ENCODE results near the gene ZNF480. TPM values are rescaled to one million over a fixed set of nuclear protein-coding genes. Genes with fewer than 3 reads are reported as not detected.
A peak's percentile ranks its signal among the peaks of the same experiment; 100 is the strongest.
"Not testable (repeated sequence)": the region's sequence is repeated elsewhere in the genome, so short reads cannot be mapped to it uniquely, and the experiment has no call there.

The ZNF480 gene
- total RNA-seq, 1 experiment from 2014 or later: 11.5 TPM

- ATAC-seq (peak; percentile 62; the same call in 1 of the 2 replicates), DNase-seq (ENCODE audit: low read depth, low spot score) (peak; percentile 16)
- POLR2A ChIA-PET: no interaction called here
- Histone ChIP-seq H3K4me2 (ENCODE audit: low read length) (no peak overlapping the region), H3K36me3 (ENCODE audit: control insufficient read depth in 1 of 2, insufficient read depth in 2 of 2, low read length in 2 of 2) (no peaks in the 10 kb centered on the region), H3K9me3 (ENCODE audit: control insufficient read depth in 1 of 2, insufficient read depth in 1 of 2, low read depth in 1 of 2, low read length in 2 of 2) (peaks cover 0 to 10% of the 10 kb centered on the region in 2 experiments; a peak in 1 of 4 replicates), H3K27ac (ENCODE audit: low read depth, low read length) (no peak overlapping the region), H3K4me1 (ENCODE audit: control insufficient read depth in 1 of 2, insufficient read depth in 2 of 2, low read length in 2 of 2) (no peaks in the 10 kb centered on the region), H4K20me1 (ENCODE audit: insufficient read depth) (no peaks in the 10 kb centered on the region), H3K27me3 (ENCODE audit: insufficient read depth, low read length) (no peaks in the 10 kb centered on the region), H3K9ac (ENCODE audit: low read length) (no peak overlapping the region), H3K4me3 (replicated peaks in 1 of 2; ENCODE audit: low read depth in 1 of 2, low read length in 2 of 2) (no peak overlapping the region), H3K9me2 (ENCODE audit: insufficient read depth) (no peaks in the 10 kb centered on the region), H3K79me2 (ENCODE audit: insufficient read depth, low read length) (no peaks in the 10 kb centered on the region), H2AFZ (ENCODE audit: low read depth, low read length, poor library complexity, severe bottlenecking) (no peak overlapping the region)
- TF ChIP-seq CTCF (IDR thresholded peaks at IDR 0.05 in 2 of 3, conservative IDR thresholded peaks at IDR 0.05 in 1 of 3; ENCODE audit: borderline replicate concordance in 1 of 3, insufficient read depth in 1 of 3, low read depth in 2 of 3, low read length in 2 of 3): peak; percentile 29 to 35 (median 30); a peak in 4 of 6 replicates
- TF ChIP-seq SRF (IDR thresholded peaks at IDR 0.05; ENCODE audit: low read depth): no peak
- TF ChIP-seq POLR2A (IDR thresholded peaks at IDR 0.05; ENCODE audit: borderline replicate concordance, extremely low read depth, insufficient read depth, insufficient read length): no peak
- no peak for TF ChIP-seq EZH2 (IDR thresholded peaks at IDR 0.05)
- peak; percentile 64 for TF ChIP-seq RAD21 (IDR thresholded peaks at IDR 0.05; ENCODE audit: low read depth)
- TF ChIP-seq ATF3 (IDR thresholded peaks at IDR 0.05): no peak
- TF ChIP-seq EZH2phosphoT487 (IDR thresholded peaks at IDR 0.05; ENCODE audit: borderline replicate concordance): no peak
- RAD21 ChIA-PET (ENCODE audit: low non-redundant PET in 1 of 2, low total read pairs in 2 of 2, uncharacterized antibody in 2 of 2, unreplicated experiment in 2 of 2): interaction anchor here in 1 of 2 experiments (0.6 kb wide), 1 partner anchor 745 kb away, joined by 4 read pairs; no protein-coding TSS in a partner anchor
- intact Hi-C loops (cut with micrococcal nuclease): loop anchor here (10.0 kb wide), 1 partner anchor 217 kb away; no protein-coding TSS in a partner anchor
- BruUV-seq (replicated peaks): no TSS peak
- CTCF ChIA-PET: no interaction called here
Observed at GRCh38 chr19:52248241-52248640, 48.7 kb upstream of the ZNF480 start.

GRCh38 chr19:52258426-52258825 lies 38.5 kb upstream of the ZNF480 start:
- H3K4me1 ChIP-seq (ENCODE audit: control insufficient read depth in 1 of 2, insufficient read depth in 2 of 2, low read length in 2 of 2): no peaks in the 10 kb centered on the region
- no peaks in the 10 kb centered on the region for H3K79me2 ChIP-seq (ENCODE audit: insufficient read depth, low read length)
- ChIA-PET POLR2A (no interaction called here), RAD21 (ENCODE audit: low non-redundant PET in 1 of 2, low total read pairs in 2 of 2, uncharacterized antibody in 2 of 2, unreplicated experiment in 2 of 2) (no interaction called here), CTCF (no interaction called here)
- no peaks in the 10 kb centered on the region for H4K20me1 ChIP-seq (ENCODE audit: insufficient read depth)
- H3K4me3 ChIP-seq (replicated peaks in 1 of 2; ENCODE audit: low read depth in 1 of 2, low read length in 2 of 2): no peak overlapping the region
- H3K9me2 ChIP-seq (ENCODE audit: insufficient read depth): no peaks in the 10 kb centered on the region
- ATAC-seq (no peak), DNase-seq (ENCODE audit: low read depth, low spot score) (no peak)
- H3K27me3 ChIP-seq (ENCODE audit: insufficient read depth, low read length): no peaks in the 10 kb centered on the region
- H3K9me3 ChIP-seq (ENCODE audit: control insufficient read depth in 1 of 2, insufficient read depth in 1 of 2, low read depth in 1 of 2, low read length in 2 of 2): no peaks in the 10 kb centered on the region
- BruUV-seq (replicated peaks): no TSS peak
- H3K4me2 ChIP-seq (ENCODE audit: low read length): no peak overlapping the region
- no peak for TF ChIP-seq ELF1 (IDR thresholded peaks at IDR 0.05; ENCODE audit: borderline replicate concordance, low read depth)
- H2AFZ ChIP-seq (ENCODE audit: low read depth, low read length, poor library complexity, severe bottlenecking): no peak overlapping the region
- no peaks in the 10 kb centered on the region for H3K36me3 ChIP-seq (ENCODE audit: control insufficient read depth in 1 of 2, insufficient read depth in 2 of 2, low read length in 2 of 2)
- no peak overlapping the region for H3K9ac ChIP-seq (ENCODE audit: low read length)
- intact Hi-C loops (cut with micrococcal nuclease): no loop called here
- H3K27ac ChIP-seq (ENCODE audit: low read depth, low read length): no peak overlapping the region

GRCh38 chr19:52265556-52265955 lies 31.4 kb upstream of the ZNF480 start:
- CTCF ChIA-PET; H3K9me3 ChIP-seq (ENCODE audit: control insufficient read depth in 1 of 2, insufficient read depth in 1 of 2, low read depth in 1 of 2, low read length in 2 of 2); DNase-seq (ENCODE audit: low read depth, low spot score); H2AFZ ChIP-seq (ENCODE audit: low read depth, low read length, poor library complexity, severe bottlenecking); H3K27me3 ChIP-seq (ENCODE audit: insufficient read depth, low read length); H3K36me3 ChIP-seq (ENCODE audit: control insufficient read depth in 1 of 2, insufficient read depth in 2 of 2, low read length in 2 of 2); H3K9me2 ChIP-seq (ENCODE audit: insufficient read depth); ATAC-seq; BruUV-seq (replicated peaks); H3K9ac ChIP-seq (ENCODE audit: low read length); H3K4me3 ChIP-seq (replicated peaks in 1 of 2; ENCODE audit: low read depth in 1 of 2, low read length in 2 of 2); H3K4me2 ChIP-seq (ENCODE audit: low read length); intact Hi-C loops (cut with micrococcal nuclease); H3K27ac ChIP-seq (ENCODE audit: low read depth, low read length); RAD21 ChIA-PET (ENCODE audit: low non-redundant PET in 1 of 2, low total read pairs in 2 of 2, uncharacterized antibody in 2 of 2, unreplicated experiment in 2 of 2); H4K20me1 ChIP-seq (ENCODE audit: insufficient read depth); POLR2A ChIA-PET: not testable (repeated sequence)
- H3K4me1 ChIP-seq (ENCODE audit: control insufficient read depth in 1 of 2, insufficient read depth in 2 of 2, low read length in 2 of 2): peaks cover 0 to 15% of the 10 kb centered on the region in 2 experiments; a peak in 2 of 4 replicates
- H3K79me2 ChIP-seq (ENCODE audit: insufficient read depth, low read length): peaks cover 11% of the 10 kb centered on the region

Measured in HCT116 (cell line).